ENCODE measurements around the gene DOC2B.
"Not testable (repeated sequence)": the region's sequence is repeated elsewhere in the genome, so short reads cannot be mapped to it uniquely, and the experiment has no call there.

Gene DOC2B

DNA sequence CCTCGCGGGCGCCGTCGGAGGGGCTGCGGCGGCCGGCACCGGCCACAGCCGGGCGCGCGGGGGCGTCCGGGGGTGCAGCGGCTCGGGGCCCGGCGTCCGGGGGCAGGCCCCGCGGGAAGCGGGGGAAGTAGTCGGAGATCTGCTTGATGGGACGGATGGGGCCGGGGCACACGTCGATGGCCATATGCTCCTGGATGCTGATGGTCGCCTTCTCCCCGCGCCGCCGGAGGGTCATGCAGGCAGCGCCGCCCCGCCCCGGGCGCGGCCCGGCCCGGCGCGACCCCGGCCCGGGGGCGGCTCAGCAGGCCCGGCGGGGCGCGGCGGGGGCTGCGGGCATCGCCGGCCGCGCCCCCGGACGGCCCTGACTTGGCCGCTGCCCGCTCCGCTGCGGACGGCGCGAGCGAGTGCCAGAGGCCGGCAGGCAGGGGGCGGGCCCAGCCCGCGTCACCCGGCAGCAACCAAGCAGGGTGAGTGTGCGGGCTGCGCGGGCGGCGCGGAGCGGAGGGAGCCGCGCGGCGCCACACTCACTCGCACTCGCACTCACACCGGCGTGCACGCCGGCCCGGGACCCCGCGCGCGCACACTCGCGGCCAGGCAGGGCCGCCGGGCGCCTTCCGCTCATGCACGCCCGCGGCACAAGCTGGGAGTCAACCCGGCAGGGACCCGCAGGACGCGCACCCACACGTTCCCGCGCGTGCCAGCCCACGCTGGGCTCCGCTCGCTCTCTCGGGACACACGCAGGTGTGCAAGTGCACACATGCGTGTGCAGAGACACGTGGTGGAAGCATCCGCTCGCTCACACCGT is at the start of gene DOC2B:
Gene DOC2B (minus strand): TSS at position 406 of the 805 bp plus-strand sequence. CDS start 171 bp downstream, at position 235.
- DNase-seq, result no peak

DNA sequence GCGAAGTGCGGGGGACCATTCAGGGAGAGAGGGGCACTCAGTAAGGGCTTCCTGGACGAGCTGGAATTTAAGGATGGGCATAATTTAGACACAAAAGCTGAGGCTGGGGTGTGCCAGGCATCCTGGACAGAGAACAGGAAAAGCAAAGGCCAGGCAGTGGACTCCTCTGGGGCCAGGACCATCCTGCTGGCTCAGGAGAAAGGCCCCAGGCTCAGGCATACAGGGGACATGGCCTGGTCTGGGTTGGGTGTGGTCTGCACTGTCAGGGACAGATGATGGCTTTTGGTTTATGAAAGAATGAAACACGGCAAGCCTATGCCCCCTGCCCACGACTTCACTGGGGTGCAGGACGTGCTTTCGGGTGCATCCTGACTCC is 48.9 kb upstream of the DOC2B start:
- no peak for DNase-seq

DNA sequence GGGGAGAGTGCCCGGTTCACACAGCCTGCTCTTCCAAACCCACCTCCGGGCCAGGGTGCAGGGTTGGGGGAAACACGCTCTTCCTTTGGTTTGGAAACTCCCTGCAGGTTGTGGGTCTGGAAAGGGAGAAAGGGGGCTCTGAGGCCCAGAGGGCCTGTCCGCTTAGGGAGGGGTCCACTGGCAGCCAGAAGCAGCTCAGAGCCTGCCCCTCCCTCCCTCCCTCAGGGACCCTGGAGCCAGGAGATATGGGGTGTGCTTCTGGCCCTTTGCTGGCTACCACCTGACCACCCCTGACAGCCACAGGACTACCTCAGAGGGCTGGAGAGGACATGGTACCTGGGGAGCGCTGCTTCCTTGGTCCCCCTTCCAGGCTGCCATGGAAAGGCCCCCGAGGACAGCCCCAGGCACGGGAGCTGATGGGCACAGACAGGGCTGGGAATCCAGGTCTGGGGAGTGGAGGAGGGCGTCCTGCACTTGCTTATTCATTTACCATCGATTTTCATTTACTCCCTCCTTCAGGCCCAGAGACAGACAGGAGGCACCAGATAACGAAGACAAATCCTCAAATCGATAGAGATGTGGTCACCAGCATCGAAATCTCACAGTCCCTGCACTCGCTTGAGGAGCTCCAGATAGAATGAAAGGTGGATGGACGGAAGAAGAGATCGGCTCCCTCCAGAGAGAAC is 48.4 kb upstream of the DOC2B start:
- no peak for DNase-seq

- DNase-seq, result no peak
Measured at GRCh38 chr17:228951-229708, 47.7 kb upstream of the DOC2B start.

DNA sequence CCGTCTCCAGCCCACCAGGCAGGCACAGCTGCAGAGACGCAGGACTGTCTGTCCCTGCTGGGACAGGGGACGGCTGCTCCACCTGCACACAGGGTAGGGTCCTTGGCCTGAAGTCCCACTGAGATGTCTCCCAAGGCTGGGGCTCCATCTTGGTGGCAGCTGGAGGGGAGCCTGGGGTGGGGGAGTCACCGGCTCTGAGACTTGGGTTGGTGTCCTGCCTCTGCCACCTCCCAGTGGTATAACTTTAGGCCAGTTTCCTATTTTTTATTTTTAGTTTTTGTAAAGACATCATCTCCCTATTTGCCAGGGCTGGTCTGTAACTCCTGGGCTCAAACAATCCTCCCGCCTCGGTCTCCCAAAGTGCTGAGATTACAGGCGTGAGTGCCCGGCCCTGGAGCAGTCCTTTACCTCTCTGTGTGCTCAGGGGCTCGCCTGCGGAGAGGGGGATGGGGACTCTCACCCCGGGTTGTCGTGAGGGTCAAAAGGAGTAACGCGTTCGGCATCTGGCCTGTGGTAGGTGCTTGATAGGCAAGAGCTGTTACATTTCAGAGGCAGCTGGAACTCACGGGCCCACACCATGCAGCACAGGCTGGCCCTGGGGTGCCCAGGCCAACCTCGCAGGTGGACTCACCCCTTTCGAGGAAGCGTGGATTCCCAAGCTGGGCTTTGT is 46.6 kb upstream of the DOC2B start:
- no peak for DNase-seq

GRCh38 chr17:227078-227945 is 45.9 kb upstream of the DOC2B start:
- no peak for DNase-seq

DNA sequence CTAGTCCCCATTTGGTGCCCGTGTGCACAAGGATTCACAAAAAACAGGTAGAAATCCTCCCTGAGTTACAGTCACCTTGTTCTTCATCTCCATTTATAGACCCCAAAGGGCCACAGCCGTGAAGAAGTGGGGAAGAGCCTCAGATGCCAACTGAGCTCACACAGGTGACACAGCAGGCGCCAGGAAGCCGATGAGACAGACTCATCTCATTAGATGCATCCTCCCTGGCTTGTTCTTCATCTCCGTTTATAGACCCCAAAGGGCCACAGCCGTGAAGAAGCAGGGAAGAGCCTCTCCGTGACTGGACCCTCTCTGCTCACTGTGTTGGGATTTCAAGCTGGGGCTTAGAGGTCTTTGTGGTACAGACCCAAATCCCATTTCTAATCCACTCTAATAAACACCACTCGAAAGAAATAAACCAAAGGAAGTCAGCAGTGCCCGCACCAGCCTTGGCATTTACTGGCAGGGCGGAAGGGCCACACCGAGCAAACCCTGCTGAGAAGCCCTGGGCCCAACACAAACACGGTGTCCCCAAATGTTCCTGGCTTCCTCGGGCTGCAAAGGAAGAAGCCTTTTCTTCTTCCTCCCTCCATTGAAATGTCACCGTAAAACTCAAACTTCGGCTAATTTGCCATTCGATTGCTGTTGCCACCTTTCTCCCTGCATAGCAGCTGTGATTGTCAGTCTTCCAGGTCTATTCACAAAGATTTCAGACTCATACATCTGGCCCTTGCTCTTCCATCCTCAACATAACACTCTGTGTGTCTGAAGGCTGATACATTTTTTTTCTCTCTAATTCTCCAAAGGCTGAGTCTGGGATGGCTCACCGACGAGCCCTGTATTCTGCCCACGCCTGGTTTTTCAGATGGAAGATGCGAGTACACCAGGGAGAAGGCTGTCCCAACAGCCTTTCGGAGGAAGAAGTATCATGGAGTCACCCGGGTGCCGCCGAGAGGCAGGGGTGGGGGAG is 44.9 kb upstream of the DOC2B start:
- DNase-seq, result no peak

- DNase-seq, result no peak
Measured at GRCh38 chr17:225551-225950, 44.1 kb upstream of the DOC2B start.

- DNase-seq, result not testable (repeated sequence)
Measured at GRCh38 chr17:224576-224975, 43.1 kb upstream of the DOC2B start.

- DNase-seq, result no peak
Measured at GRCh38 chr17:223723-224471, 42.4 kb upstream of the DOC2B start.

DNA sequence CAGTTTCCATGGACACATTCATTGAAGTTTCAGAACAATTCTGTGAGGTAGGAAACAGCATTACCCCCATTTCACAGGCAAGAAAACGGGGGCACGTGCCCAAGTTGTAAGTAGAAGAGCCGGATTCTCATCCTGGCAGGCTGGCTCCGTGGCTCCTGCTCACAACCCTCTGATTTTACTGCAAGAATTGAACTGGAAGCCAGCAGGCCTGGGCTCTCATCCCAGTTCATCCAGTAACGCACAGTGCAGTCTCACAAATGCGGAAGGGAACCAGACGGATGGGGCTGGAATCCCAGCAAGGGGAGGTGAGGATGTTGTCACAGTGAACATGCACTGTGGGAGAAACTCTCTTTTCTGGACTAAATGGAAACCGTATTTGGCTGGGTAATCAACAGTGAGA is 40.7 kb upstream of the DOC2B start:
- no peak for DNase-seq

DNA sequence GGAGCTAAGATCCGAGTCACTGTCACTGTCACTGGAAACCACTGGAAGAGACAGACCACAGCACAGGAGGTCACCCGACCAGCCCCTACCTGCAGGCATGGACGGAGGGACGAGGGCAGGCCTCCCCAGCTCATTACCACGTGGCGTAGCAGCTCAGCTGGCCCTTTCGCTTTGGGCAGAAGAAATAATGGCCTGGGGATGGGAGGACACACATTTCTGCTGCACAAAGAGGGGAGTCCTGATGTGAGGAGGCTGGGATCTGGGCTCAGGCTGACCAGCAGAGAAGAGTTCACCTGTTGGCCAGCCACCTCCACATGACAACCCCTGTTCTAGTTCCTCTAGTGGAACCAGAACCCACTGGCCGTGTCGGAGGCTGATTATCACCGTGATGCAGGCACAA is 38.2 kb upstream of the DOC2B start:
- no peak for DNase-seq

- no peak for DNase-seq
Measured at GRCh38 chr17:218432-219110, 37.1 kb upstream of the DOC2B start.

GRCh38 chr17:216625-217024 is 35.2 kb upstream of the DOC2B start:
- no peak for DNase-seq

DNA sequence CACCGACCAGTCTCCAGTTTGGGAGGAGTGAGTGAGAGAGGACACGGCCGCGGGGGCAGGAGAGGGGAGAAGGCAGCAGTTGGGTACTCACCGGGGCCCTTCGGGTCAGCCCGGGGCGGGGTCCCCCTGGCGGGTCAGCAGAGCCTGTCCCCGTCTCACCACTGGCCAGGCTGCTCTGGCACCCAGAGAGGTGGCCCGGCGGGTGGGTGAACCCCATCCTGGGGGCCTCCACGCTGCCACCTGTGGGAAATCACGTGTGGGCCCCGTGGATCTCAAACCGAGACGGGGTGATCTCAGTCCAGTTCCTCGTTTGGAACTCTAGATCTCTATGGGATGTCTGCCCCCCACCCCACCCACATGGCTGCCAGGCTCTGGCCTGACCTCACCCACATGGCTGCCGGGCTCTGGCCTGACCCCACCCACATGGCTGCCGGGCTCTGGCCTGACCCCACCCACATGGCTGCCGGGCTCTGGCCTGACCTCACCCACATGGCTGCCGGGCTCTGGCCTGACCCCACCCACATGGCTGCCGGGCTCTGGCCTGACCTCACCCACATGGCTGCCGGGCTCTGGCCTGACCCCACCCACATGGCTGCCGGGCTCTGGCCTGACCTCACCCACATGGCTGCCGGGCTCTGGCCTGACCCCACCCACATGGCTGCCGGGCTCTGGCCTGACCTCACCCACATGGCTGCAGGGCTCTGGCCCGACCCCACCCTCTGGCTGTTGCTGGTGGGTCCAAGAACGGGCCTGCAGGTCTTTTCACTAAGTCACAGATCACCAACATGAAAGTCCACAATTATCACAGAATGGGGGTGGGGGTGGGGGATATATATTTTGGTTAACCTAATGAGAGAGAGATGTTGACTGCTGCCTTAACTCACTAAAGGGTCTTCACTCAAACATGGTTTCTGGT is 34.4 kb upstream of the DOC2B start:
- DNase-seq, result not testable (repeated sequence)

GRCh38 chr17:214881-215331 is 33.5 kb upstream of the DOC2B start:
- DNase-seq, result no peak

DNA sequence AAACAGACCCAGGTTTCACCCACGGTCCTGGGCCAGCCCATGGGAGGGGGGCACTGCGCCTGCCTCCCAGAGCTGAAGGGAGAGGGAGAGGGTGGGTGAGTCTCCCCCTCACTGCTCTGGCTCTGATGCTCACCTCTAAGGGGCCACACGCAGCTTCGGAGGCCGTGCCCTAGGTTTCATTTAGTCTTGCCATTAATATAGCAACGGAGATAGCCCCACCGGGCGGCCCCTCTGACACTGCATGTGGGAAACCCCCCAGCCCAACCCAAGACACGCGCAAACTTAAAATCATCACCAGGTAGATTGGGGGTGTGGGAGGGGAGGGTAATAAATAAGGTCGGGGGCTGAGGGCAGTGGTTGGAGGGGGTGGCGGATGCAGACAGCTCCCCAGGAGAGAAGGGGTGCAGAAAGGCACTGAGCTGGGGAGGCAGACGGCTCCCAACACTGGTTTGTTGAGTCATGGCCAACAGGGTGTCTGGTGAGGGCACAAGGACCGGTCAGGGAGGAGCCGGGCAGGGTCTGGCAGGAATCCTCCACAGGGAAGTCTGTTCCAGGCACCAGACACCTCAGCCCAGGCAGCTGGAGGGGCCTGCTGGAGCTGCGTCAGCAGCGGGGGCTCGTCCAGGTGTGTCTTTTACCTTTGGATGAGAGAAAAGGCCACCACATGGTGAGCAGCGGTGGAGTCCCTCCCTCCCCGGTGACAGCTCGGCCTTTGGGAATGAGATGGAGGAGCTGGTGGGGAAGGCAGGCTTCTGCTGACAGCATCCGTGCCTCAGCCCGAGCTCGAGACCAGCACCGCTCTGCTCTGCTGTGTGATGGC is 32.0 kb upstream of the DOC2B start:
- no peak for DNase-seq
